HepG2 (cell line): ENCODE measurements around the gene RAD51. TPM values are rescaled to one million over a fixed set of nuclear protein-coding genes. Genes with fewer than 3 reads are reported as not detected.
A peak's percentile ranks its signal among the peaks of the same experiment; 100 is the strongest.

Experiments
- CCAR2 ChIP-seq: fragments of 200-400 bp; formaldehyde crosslinking; optimal IDR thresholded peaks from 2 replicates; pipeline ENCODE3; 2018; ENCODE audit warnings: low read depth, mild to moderate bottlenecking, low read length, moderate library complexity
- GABPA ChIP-seq, 2 experiments: IDR thresholded peaks; 2 replicates each; pipeline ENCODE4 v1.6.1; 2011 to 2016; ENCODE audit warnings: low read depth in 2 of 2, low read length in 1 of 2, missing biosample characterization in 1 of 2, missing genetic modification characterization in 1 of 2
- MAZ ChIP-seq, 2 experiments: sonication (generic) in 1 of 2; formaldehyde crosslinking in 1 of 2; IDR thresholded peaks; 2 replicates each; pipeline versions ENCODE4 v1.5.0 to v1.6.1; 2012 to 2020; ENCODE audit warnings: low read depth in 2 of 2, mild to moderate bottlenecking in 2 of 2, borderline replicate concordance in 1 of 2, improper control_type of control experiment in 1 of 2, low read length in 1 of 2, missing genetic modification reagents in 1 of 2, moderate library complexity in 1 of 2
- SETDB1 ChIP-seq: sonication (generic); formaldehyde crosslinking; IDR thresholded peaks from 2 replicates; pipeline ENCODE4 v1.5.1; 2020; ENCODE audit warnings: missing genetic modification reagents, mild to moderate bottlenecking, borderline replicate concordance
- SP140L ChIP-seq: sonication (generic); formaldehyde crosslinking; IDR thresholded peaks from 2 replicates; pipeline ENCODE4 v1.4.0; 2020; ENCODE audit warnings: missing genetic modification reagents, borderline replicate concordance
- TGIF2 ChIP-seq: IDR thresholded peaks from 2 replicates; pipeline ENCODE4 v1.6.1; 2016; ENCODE audit warnings: control low read depth, missing compliant biosample characterization
- TRIM24 ChIP-seq: sonication (generic); formaldehyde crosslinking; IDR thresholded peaks from 2 replicates; pipeline ENCODE4 v1.8.0; 2022; ENCODE audit warnings: mild to moderate bottlenecking, missing genetic modification reagents
- ZNF138 ChIP-seq: sonication (generic); formaldehyde crosslinking; IDR thresholded peaks from 2 replicates; pipeline ENCODE4 v1.5.0; 2020; ENCODE audit warnings: mild to moderate bottlenecking, low read depth, missing genetic modification reagents
- ZNF737 ChIP-seq: sonication (generic); formaldehyde crosslinking; IDR thresholded peaks from 2 replicates; pipeline ENCODE4 v1.5.0; 2020; ENCODE audit warnings: missing genetic modification reagents, mild to moderate bottlenecking, borderline replicate concordance
- ZNF788 ChIP-seq: sonication (generic); formaldehyde crosslinking; IDR thresholded peaks from 2 replicates; pipeline ENCODE4 v1.5.0; 2020; ENCODE audit warnings: mild to moderate bottlenecking, missing genetic modification reagents, borderline replicate concordance
- ZSCAN9 ChIP-seq: IDR thresholded peaks from 2 replicates; pipeline ENCODE4 v1.6.1; 2016; ENCODE audit warnings: borderline replicate concordance
- polyA plus RNA-seq, 8 experiments: library from polyadenylated mRNA; depleted of rRNA in 3 of 8; stranded (reverse) in 7 of 8; unstranded in 1 of 8; fragments of >200 nt; fragmentation: Illumina TruSeq in 4 of 8; extraction: Trizol in 4 of 8; gene quantifications; 2 replicates each; pipeline versions ENCODE4 v1.2.1 to v1.2.3, GENCODE V29; 2011 to 2016; ENCODE audit warnings: low read depth in 4 of 8, missing spikeins in 1 of 8, mixed read lengths in 1 of 8; ENCODE audit not compliant: insufficient read depth in 1 of 8
- total RNA-seq, 5 experiments: library from RNA; depleted of rRNA; stranded (reverse); fragments of >200 nt; fragmentation: Illumina TruSeq; extraction: Trizol; gene quantifications; 2 replicates each; pipeline ENCODE4 v1.2.3, GENCODE V29; 2016; ENCODE audit warnings: low read depth in 1 of 5
- TF ChIP-seq, protein P1 (sequence below): sonication (generic); formaldehyde crosslinking; IDR thresholded peaks from 2 replicates; pipeline ENCODE4 v1.4.0; 2020; ENCODE audit warnings: mild to moderate bottlenecking, missing genetic modification reagents
- TF ChIP-seq, protein P2 (sequence below): sonication (generic); formaldehyde crosslinking; IDR thresholded peaks from 2 replicates; pipeline ENCODE4 v1.4.0; 2020; ENCODE audit warnings: mild to moderate bottlenecking, missing genetic modification reagents
- TF ChIP-seq, protein P3 (sequence below): sonication (generic); formaldehyde crosslinking; IDR thresholded peaks from 2 replicates; pipeline ENCODE4 v1.5.1; 2020; ENCODE audit warnings: mild to moderate bottlenecking, missing genetic modification reagents, moderate library complexity
- TF ChIP-seq, protein P4 (sequence below): sonication (generic); formaldehyde crosslinking; IDR thresholded peaks from 2 replicates; pipeline ENCODE4 v1.4.0; 2020; ENCODE audit warnings: missing genetic modification reagents, borderline replicate concordance
- TF ChIP-seq, protein P5 (sequence below): sonication (generic); formaldehyde crosslinking; IDR thresholded peaks from 2 replicates; pipeline ENCODE4 v1.4.0; 2020; ENCODE audit warnings: missing genetic modification reagents, low read depth, mild to moderate bottlenecking, borderline replicate concordance
- TF ChIP-seq, protein P6 (sequence below): sonication (generic); formaldehyde crosslinking; IDR thresholded peaks from 2 replicates; pipeline ENCODE4 v1.4.0; 2020; ENCODE audit warnings: mild to moderate bottlenecking, low read depth, missing genetic modification reagents
- TF ChIP-seq, protein P7 (sequence below): sonication (generic); formaldehyde crosslinking; IDR thresholded peaks from 2 replicates; pipeline ENCODE4 v1.5.1; 2020; ENCODE audit warnings: missing genetic modification reagents, mild to moderate bottlenecking, borderline replicate concordance

The RAD51 gene
- total and polyA plus RNA-seq, 2 of the 13 experiments (the other 11 are each of a cell fraction or from before 2014, with no cell fraction given) = 8.5 to 12.8 TPM

DNA sequence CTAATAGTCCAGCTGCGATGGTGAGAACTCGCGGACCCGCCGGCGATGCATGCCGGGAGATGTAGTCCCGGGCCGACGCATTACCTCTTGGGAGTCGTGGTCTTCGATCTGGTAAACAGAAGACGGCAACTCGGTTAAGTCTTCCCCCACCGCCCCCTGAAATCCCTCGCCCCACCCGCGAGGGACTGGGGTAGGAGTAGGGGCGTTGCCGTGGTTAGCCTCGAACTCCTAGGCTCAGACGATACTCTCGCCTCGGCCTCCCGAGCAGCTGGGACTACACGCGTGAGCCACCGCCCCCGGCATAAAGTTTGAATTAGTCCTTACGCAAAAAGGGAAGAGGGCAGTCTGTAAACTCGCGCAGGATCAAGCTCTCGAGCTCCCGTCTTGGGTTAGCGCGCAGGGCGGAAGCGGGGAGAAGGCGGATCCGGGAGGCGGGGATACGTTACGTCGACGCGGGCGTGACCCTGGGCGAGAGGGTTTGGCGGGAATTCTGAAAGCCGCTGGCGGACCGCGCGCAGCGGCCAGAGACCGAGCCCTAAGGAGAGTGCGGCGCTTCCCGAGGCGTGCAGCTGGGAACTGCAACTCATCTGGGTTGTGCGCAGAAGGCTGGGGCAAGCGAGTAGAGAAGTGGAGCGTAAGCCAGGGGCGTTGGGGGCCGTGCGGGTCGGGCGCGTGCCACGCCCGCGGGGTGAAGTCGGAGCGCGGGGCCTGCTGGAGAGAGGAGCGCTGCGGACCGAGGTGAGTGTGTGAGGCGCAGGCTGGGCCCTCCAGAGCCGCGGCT lies at the start of gene RAD51 (continued):
- TF ChIP-seq, protein P1, sequence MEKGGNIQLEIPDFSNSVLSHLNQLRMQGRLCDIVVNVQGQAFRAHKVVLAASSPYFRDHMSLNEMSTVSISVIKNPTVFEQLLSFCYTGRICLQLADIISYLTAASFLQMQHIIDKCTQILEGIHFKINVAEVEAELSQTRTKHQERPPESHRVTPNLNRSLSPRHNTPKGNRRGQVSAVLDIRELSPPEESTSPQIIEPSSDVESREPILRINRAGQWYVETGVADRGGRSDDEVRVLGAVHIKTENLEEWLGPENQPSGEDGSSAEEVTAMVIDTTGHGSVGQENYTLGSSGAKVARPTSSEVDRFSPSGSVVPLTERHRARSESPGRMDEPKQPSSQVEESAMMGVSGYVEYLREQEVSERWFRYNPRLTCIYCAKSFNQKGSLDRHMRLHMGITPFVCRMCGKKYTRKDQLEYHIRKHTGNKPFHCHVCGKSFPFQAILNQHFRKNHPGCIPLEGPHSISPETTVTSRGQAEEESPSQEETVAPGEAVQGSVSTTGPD (CRISPR knock-in tag) = no peak
- TF ChIP-seq MAZ (IDR thresholded peaks at IDR 0.05; ENCODE audit: borderline replicate concordance, low read depth, low read length) (no peak), MAZ (CRISPR knock-in tag; IDR thresholded peaks at IDR 0.05; ENCODE audit: low read depth) (no peak; the same call in 1 of the 2 replicates), SP140L (no peak), GABPA (IDR thresholded peaks at IDR 0.05; ENCODE audit: low read depth, low read length) (peak; percentile 62), GABPA (CRISPR knock-in tag; IDR thresholded peaks at IDR 0.05; ENCODE audit: low read depth) (peak; percentile 88), ZSCAN9 (0 out of 2 replicates have a peak, but pooled peaks have one; percentile 25), TRIM24 (no peak), TGIF2 (CRISPR knock-in tag) (peak; percentile 96), SETDB1 (CRISPR knock-in tag) (no peak), ZNF138 (CRISPR knock-in tag) (0 out of 2 replicates have a peak, but pooled peaks have one; percentile 64), CCAR2 (no peak), ZNF788 (CRISPR knock-in tag) (peak; percentile 71; the same call in 1 of the 2 replicates), ZNF737 (CRISPR knock-in tag) (no peak)
- TF ChIP-seq, protein P2, sequence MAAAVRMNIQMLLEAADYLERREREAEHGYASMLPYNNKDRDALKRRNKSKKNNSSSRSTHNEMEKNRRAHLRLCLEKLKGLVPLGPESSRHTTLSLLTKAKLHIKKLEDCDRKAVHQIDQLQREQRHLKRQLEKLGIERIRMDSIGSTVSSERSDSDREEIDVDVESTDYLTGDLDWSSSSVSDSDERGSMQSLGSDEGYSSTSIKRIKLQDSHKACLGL (CRISPR knock-in tag) = peak; percentile 93; the same call in 1 of the 2 replicates
- TF ChIP-seq, protein P3, sequence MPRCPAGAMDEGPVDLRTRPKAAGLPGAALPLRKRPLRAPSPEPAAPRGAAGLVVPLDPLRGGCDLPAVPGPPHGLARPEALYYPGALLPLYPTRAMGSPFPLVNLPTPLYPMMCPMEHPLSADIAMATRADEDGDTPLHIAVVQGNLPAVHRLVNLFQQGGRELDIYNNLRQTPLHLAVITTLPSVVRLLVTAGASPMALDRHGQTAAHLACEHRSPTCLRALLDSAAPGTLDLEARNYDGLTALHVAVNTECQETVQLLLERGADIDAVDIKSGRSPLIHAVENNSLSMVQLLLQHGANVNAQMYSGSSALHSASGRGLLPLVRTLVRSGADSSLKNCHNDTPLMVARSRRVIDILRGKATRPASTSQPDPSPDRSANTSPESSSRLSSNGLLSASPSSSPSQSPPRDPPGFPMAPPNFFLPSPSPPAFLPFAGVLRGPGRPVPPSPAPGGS = peak; percentile 86
- TF ChIP-seq, protein P4, sequence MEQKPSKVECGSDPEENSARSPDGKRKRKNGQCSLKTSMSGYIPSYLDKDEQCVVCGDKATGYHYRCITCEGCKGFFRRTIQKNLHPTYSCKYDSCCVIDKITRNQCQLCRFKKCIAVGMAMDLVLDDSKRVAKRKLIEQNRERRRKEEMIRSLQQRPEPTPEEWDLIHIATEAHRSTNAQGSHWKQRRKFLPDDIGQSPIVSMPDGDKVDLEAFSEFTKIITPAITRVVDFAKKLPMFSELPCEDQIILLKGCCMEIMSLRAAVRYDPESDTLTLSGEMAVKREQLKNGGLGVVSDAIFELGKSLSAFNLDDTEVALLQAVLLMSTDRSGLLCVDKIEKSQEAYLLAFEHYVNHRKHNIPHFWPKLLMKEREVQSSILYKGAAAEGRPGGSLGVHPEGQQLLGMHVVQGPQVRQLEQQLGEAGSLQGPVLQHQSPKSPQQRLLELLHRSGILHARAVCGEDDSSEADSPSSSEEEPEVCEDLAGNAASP (CRISPR knock-in tag) = no peak; the same call in 1 of the 2 replicates
- TF ChIP-seq, protein P5, sequence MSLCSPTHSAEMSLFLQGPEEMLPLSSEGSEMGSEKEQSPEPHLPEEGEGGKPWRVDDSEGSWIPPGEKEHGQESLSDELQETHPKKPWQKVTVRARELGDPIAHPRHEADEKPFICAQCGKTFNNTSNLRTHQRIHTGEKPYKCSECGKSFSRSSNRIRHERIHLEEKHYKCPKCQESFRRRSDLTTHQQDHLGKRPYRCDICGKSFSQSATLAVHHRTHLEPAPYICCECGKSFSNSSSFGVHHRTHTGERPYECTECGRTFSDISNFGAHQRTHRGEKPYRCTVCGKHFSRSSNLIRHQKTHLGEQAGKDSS = peak; percentile 23; the same call in 1 of the 2 replicates
- TF ChIP-seq, protein P6, sequence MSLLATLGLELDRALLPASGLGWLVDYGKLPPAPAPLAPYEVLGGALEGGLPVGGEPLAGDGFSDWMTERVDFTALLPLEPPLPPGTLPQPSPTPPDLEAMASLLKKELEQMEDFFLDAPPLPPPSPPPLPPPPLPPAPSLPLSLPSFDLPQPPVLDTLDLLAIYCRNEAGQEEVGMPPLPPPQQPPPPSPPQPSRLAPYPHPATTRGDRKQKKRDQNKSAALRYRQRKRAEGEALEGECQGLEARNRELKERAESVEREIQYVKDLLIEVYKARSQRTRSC (CRISPR knock-in tag) = no peak
- TF ChIP-seq, protein P7, sequence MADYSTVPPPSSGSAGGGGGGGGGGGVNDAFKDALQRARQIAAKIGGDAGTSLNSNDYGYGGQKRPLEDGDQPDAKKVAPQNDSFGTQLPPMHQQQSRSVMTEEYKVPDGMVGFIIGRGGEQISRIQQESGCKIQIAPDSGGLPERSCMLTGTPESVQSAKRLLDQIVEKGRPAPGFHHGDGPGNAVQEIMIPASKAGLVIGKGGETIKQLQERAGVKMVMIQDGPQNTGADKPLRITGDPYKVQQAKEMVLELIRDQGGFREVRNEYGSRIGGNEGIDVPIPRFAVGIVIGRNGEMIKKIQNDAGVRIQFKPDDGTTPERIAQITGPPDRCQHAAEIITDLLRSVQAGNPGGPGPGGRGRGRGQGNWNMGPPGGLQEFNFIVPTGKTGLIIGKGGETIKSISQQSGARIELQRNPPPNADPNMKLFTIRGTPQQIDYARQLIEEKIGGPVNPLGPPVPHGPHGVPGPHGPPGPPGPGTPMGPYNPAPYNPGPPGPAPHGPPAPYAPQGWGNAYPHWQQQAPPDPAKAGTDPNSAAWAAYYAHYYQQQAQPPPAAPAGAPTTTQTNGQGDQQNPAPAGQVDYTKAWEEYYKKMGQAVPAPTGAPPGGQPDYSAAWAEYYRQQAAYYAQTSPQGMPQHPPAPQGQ (CRISPR knock-in tag) = no peak
